GM19438 (cell line): Measurements from ENCODE around the gene PERCC1.
"Not testable (repeated sequence)": the region's sequence is repeated elsewhere in the genome, so short reads cannot be mapped to it uniquely, and the experiment has no call there.

Source experiments
- ATAC-seq: cut with Tn5 transposase; IDR thresholded peaks from one replicate; pipeline ENCODE4 v1.9.1; 2021; ENCODE audit warnings: low read depth; ENCODE audit not compliant: unreplicated experiment

PERCC1 gene

DNA sequence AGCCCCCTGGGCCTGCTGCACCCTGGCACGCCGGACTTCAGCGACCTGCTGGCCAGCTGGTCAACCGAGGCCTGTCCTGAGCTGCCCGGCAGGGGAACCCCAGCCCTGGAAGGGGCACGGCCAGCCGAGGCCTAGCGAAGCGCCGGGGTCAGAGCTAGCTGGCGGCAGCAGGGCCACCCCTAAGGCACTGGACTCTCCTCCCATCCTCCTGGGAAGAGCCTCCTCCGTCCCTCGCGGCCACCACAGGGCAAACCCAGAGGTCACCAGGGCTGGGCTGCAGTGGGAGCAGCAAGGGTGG, 2.3 kb downstream of the PERCC1 start:
- ATAC-seq = no peak

DNA sequence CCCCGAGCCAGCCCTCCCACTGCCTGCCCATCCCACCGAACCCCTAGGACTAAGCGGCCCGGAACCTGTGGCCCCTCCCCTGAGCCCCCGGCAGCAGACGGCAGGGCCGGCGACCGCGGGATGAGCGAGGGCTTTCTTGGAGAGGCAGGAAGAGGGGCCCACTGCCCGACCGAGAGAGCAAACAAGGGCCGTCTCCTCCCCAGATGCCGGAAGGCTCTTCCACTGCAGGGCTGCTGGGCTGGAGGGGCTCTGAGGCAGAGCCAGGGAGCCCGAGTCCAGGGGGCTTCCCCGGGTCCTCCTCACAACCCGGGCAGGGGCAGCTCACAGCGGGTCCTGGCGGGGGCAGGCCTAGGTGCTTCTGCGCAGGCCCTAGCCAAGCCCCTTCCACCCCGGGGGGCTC, 2.9 kb downstream of the PERCC1 start:
- ATAC-seq = no peak

DNA sequence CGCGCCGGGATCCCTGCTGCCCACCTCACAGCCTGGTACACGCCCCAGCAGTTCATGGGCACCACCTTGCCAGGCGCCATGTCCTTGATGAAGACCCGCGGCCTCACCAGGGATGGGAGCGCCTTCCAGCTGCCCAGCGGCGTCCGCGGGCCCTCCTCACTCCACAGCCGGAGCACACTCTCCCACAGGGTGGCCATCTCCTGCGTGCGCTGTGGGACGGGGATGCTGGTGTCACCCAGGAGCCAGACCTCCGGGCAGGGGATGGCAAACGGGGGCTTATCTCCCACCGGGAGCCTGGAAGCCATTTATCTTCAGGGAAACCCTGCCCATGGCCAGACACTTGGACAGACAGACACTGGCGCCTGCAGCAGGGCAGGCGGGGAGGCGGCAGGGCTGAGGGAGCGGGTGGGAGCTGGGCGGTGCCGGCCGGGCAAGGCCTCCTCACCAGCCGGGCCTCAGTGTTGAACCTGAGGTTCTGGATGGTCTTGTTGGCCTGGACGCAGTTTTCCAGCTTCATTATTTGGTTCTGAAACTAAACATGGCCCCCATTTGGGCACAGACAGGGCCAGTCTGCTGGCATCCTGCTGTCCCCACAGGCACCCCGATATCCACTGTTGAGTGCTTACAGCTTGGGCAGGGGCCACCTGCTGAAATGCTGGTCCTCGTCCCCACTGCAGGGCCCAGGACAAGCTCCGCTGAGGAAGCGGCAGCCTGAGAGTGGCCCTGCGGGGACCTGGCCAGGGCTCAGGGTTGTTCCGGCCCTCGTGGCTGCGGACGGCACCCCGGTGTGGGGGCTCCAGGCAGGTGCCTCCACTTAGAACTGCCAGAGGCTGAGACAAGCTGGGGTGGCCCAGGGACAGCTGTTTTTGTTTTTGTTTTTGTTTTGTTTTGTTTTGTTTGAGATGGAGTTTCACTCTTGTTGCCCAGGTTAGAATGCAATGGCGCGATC, 4.0 kb downstream of the PERCC1 start:
- ATAC-seq = no peak

DNA sequence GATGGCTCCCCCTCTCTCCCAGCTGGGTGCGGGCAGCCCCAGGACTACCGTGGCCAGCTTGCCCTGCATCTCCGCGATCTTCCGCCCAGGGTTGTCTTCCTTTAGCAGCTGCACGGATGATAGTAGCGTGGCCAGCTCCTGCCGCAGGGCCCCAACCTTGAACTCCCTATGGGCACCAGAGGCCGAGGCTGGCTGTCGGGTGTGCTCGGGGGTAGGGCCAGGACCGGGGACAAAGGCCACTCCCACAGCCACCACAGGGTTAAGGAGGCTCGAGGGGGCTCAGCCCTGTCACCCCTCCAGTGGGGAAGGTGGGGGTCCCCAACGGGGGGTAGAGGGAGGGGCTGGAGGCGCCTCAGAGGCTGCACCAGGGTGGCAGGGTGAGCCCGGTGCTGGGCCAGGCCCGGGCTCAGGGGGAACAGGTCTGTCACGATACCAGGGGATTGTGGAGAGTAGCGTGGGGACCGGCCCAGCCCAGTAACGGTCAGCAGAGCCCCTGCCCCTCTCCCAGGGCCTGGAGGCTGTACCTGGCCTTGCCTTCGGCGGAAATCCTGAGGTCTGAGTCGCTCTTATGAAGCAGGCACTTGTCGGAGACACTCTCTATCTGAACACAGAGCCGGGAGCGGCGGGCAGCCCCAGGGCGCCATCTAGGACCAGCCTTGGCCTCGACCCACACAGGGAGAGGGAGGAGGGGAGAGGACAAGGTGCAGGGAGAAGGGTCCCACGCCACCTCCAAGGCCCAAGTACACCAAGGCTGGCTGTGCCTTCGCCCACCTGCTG, 5.2 kb downstream of the PERCC1 start:
- ATAC-seq = no peak

DNA sequence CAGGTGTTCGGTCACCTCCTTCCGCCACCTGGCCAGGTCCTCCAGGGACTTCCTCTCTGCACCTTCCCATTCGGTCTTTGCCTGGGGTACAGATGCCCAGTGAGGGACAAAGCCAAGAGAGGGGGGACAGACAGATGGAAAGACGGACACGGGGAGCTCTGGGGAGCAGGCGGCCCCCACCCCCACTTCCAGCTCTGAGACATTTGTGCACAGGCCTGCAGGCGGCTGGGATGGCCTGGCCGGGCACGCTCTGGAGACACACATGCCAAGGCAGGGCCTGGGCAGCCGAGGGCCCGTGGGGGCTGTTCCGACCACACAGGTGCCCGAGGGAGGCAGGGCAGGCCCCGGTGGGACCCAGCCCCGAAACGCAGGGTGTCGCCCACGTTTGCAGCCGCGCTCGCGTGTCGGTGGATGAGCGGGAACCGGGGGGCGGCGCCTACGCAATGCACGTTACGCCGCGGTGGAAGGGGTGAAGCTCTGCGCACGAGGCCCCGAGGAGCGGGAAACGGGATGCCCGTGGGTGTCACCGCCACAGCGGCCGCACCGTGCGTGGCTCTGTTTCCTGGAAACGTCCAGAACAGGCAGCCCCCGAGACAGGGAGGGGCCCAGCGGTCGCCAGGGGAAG, 6.0 kb downstream of the PERCC1 start:
- no peak for ATAC-seq

DNA sequence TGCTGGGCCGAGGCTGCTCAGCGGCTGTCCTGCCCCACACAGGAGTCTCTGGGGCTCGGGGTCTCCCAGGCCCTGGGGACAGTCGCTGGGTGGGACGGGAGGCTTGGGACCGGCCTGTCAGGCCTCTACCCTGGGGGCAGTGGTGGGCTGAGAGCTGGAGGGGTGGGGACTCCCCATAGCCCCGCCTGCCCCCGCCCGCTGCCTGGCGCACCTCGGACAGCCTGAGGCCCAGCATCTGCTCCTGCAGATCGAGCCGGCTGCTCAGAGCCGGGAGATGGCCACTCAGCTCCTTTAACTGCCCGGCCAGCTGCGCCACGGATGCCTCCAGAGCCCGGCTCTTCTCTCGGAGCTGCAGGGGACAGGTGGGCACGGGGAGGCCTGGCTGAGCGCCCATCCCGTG, 6.7 kb downstream of the PERCC1 start:
- no peak for ATAC-seq

DNA sequence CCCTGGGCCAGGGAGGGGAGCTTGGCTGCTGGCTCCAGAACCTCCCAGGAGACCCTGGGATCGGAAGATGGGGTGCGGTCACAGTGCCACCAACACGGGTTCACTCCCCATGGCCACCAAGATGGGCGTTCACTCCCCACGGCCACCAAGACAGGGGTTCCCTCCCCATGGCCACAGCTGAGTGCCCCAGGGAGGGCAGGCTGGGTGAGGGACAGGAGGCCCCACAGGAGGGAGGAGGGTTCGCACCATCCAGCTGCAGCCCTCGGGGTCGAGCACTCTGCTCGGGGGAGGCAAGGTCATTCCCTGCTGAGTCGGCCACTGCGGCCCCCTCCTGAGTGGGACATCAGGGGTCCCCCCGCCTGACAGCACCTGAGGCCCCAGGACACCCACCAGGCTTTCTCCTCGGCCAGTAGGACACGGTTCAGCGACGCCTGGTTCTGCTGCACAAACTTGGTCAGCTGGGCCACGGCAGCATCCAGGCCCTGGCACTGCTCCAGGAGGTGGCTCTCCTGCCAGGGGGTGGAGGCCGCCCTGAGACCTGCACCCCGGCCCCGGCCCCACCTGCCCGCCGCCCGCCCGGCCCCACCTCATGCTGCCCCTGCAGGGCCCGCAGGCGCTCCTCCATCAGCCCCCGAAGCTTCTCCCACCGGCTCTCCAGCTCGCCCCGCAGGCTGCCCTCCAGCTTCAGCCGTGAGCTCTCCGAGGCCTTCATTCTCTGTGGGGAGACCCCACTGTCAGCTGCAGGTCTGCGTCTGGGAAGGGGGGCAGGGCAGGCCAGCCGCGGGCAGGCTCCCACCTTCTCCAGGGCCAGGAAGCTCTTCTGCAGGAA, 7.6 kb downstream of the PERCC1 start:
- ATAC-seq = no peak

DNA sequence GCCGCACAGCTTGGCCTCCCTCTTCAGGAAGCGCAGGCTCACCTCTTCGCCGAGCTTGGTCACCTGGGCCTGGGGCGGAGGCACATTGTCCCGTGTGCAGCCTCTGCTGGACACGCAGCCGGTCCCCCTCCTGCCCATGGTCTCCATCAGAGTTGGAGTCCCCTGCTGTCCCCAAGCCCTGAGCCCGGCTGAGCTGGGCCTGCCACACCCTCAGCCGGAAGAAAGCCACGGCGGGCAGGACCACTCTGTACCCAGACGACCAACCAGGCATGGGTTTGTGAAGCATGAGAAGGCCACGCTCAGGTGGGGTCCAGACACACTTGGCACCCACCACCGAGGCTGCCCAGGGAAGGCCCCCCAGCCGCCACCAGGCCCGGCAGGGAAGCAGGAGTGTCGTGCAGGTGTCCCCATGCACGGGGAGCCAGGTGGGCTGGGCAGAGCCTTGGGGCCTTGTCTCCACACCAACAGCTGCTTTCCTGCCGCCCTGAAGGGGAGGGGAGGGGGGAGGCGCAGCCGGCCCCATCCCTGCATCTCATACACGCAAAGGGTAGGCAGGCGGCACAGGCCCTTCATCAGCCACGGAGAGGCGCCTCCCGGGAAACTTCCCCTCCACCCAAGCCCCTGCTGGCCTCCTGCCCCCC, 8.3 kb downstream of the PERCC1 start:
- ATAC-seq = no peak

DNA sequence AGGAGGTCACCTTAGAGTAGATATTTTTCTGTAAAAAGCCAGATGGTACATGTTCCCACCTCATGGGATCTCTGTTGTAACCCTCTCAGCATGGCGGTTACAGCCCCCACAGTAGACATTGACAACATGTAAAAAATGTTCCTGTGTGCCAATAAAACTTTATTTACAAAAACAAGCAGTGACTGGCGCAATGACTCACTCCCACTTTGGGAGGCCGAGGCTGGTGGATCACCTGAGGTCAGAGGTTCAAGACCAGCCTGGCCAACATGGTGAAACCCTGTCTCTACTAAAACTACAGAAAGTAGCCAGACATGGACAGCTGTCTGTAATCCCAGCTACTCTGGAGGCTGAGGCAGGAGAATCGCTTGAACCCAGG, 8.8 kb downstream of the PERCC1 start:
- ATAC-seq = not testable (repeated sequence)

DNA sequence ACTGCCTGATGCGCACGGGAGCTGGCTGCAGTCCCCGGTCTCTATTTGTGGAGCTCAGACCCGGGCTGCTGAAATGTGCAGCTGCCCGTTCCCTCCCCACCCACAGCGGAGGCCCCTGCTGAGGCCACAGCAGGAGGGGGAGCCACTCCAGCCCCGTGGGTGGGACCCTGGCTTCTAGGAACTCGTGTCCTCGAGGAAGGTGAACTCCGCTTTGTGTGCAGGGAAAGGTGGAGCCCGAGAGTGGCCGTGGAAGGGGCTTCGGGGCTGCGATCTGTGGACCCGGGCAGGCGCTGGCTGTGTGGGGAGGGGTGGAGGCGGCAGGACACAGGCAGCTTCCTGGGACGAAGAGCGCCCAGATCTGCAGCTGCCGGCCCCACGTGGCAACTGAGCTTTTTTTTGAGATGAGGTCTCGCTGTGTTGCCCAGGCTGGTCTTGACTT, 10.5 kb downstream of the PERCC1 start:
- no peak for ATAC-seq

DNA sequence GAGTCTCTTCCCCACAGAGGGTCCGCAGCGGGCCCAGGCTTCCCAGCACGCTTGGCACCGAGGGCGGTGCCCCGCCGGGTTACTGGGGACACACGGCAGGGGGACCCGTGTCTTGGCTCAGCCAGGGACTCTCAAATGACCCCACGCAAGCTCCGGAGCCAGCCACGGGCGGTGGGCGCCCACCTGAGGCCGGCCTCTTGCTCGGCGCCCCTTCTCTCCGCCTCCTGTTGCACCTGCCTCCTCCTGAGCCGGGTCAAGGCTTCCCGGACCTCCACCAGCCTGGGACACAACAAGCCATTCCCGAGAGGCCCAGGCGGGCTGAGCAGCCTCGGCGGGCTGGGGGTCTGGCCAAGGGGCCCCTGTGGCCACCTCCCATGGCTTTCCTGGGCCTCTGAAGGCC, 11.8 kb downstream of the PERCC1 start:
- no peak for ATAC-seq

DNA sequence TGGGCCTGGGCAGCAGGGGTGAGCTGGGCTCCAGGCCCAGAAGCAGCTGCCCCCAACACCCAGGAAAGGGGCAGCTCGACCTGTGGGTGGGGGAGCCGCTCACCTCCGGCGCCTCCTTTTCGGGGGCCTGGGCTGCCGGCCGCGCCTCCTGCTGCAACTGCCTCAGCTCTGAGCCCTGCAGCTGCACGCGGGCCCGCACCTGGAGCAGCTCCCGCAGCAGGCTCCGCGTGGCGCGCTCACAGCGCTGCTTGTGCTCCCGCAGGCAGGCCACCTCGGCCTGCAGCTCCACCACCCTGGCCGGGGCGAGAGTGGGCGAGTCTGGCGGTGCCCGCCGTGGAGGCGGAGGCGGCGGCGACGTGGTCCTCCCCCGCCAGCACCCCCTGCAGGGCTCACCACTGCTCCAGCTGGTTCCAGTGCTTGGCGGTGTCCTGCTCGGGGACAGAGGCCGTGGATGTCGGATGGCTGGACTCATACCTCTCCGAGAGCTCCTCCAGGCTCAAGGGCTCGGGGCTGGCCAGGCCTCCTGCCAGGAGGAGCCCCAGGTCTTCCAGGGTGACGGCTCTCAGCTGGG, 12.6 kb downstream of the PERCC1 start:
- ATAC-seq = no peak

DNA sequence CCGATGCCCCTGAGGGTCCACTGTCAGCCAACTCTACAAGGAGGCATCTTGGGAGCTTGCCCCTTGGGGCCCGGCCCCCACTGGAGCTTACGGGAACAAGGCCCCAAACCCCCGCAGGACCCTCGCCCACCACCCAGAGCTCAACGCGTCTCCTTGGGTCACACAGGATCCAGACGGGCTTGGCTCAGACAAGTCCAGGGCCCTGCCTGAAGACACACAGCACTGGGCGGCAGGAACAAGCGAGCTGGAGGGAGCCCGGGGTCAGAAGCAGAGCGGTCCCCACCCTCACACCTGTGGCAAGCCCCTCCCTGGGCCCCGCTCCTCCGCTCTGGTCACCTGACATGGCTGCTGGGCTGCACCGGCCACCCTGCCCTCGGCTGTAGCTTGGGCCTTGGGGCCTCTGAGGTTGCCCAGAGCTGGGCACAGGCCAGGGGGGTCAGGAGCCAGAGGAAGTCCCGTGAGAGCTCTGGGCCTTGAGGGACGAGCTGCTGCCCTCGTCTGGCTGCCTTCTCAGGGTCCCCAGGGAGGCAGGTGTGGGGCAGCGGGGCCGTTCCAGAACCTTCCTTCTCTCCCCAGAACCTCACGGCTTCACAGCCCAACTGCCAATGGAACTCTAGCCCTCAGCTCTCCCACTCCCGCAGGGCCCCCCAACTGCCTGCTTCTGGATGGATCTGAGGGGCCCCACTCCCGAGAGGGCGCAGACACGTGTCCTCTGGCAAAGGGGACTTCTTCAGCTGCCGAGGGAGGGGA, 13.3 kb downstream of the PERCC1 start, which contains the start of gene CCDC154:
Gene CCDC154, minus strand, starts transcription at position 577 of the 750 bp plus-strand sequence. Its CDS starts 234 bp downstream, at position 343.
- ATAC-seq = no peak

DNA sequence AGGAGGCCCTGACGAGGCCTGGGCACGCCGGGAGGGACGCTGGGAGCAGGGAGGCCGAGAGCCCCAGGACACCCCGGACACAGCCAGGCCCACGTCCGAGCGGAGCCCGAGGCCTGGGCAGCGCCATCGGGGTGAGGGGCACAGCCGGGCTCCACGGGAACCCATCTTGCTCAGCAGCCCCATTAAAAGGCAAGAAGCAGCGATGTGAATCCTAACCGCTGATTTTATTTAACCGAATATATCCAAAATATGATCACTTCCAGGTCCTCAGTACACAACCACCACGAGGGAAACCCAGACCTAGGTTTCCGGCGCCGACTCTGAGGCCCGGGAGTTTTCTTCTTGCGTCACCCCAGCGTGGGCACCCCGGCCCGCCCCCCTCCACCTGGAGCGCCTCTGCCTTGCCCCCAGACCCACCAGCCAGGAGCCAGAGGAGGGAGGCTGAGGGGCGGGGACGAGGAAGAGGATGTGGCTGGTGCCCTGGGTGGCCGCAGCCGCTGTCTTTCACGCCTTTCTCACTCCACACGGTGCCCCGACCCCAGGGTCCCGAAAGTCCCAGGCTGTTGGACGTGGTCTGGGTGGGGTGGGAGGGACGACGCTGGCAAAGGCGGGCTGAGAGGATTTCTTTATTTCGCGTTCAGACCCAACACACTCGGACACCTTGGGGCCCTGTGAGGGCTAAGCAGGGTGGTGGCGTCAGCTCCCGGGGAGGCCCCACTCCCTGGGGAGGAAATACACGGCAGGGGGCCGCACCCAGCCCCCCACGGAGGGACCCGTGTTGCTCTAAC, 14.0 kb downstream of the PERCC1 start:
- no peak for ATAC-seq

DNA sequence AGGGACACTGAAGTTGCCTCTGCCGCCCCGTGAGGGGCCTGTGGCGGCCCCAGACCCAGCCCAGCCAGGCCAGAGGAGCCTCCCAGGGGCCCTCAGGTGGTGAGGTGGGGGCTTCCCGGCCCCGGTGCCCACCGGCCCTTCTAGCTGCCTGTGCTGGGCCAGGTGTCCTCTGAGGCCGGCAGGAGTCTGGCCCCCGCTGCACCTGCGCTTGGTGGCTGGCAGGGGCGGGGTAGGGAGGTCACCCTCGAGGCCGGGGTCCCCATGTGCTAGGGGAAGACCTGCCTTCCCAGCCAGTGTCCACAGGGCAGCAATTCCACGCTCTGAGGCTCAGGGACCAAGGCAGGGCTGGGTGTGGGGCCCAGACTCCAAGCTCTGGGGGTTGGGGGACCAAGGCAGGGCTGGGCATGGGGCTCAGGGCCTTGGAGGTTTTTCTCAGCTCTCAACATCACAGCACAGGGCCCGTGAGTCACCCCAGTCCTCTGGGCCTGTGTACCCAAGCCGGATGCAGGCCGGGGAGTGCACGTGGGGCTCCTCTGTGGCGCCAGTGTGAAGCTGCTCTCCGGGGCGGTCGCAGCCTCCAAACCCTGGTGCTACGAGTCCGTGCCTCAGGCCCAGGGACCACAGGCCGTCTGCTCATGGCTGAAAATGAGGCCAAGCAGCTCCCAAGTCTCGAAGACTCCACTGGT, 14.8 kb downstream of the PERCC1 start:
- no peak for ATAC-seq

DNA sequence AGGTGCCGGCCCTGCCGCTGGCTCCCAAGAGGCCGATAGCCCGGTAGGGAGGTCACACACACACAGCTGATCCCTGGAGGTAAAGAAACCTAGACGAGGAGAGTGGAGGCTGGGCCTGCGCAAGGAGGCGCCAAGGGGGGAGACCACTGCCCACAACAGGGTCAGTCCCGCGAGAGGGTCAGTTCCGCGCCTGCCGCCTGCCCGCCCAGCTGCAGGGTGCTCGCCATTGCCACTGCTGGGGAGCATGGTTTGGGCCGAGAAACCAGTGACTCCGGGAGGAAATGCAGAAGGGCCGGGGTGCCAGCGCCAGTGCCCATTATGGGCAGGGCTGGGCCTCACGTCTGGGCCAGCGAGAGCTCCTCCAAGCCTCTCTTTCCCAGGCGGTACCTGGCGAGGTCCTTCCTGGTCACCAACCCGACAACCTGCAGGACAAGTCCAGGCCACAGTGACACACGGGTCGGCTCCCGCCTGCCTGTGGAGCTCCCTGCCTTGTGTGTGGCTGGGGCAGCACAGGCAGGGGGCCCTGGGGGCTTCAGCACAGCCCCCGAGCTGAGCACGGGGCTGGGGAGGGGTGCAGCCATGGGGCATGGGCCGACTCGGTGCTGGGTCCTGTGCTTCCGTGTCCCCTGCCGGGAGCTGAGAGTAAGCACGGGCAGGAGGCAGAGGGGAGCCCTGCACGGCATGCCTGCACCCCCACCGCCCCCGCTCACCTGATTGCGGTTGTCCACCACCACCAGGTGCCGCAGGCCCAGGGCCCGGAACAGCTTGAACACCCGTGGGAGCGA, 15.6 kb downstream of the PERCC1 start:
- no peak for ATAC-seq

DNA sequence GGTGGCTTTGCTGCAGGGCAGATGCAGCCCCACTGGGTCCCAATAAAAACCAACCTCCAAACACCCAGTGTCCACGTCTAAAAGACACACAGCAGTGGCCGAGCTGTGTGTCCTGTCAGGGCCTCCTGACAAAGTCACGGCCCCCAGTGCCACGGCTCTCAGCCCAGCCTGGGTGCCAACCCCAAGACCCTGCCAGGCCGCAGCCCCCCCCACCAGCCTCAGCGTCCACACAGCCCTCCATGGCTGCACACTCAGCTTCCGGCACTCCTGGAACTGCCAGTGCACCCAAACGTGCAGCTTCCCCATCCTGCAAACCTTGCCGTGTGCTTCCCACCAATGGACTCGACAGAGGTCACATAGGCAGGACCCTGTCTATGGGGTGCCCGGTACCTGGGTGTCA, 17.1 kb downstream of the PERCC1 start:
- no peak for ATAC-seq
